Measurements from ENCODE around the gene UBL7. TPM values are rescaled to one million over a fixed set of nuclear protein-coding genes. Genes with fewer than 3 reads are reported as not detected.
A peak's percentile ranks its signal among the peaks of the same experiment; 100 is the strongest.

The UBL7 gene
- total and polyA plus RNA-seq, 8 donors: 2.0 to 131 (median 35.8) TPM

GRCh38 chr15:74428970-74429780, 31.8 kb downstream of the UBL7 start:
- Histone ChIP-seq H3K27me3 (peaks cover 0 to 46% (median 15%) of the 10 kb centered on the region in 3 donors), H3K27ac (peak overlapping the region in 1 of 5 donors; percentile 18), H3K36me3 (no peaks in the 10 kb centered on the region), H3K9me3 (no peaks in the 10 kb centered on the region), H3K4me3 (no peak overlapping the region), H3K4me1 (peaks cover 14 to 29% (median 18%) of the 10 kb centered on the region in 4 donors)
- intact Hi-C loops (cut with DNase I; ENCODE audit: low total_unique reads): no loop called here
- 82 to 90% (median 88%) methylated on average over 13 to 14 of the region's 14 CpGs for WGBS, 5 donors
- TF ChIP-seq POLR2AphosphoS5 (IDR thresholded peaks at IDR 0.05) (no peak), POLR2A (IDR thresholded peaks at IDR 0.05) (no peak), CTCF (IDR thresholded peaks at IDR 0.05) (no peak), EP300 (IDR thresholded peaks at IDR 0.05) (no peak)
- no peak for DNase-seq

GRCh38 chr15:74428442-74428787, 32.5 kb downstream of the UBL7 start:
- TF ChIP-seq POLR2A (IDR thresholded peaks at IDR 0.05) (no peak), EP300 (IDR thresholded peaks at IDR 0.05) (no peak), CTCF (IDR thresholded peaks at IDR 0.05) (no peak), POLR2AphosphoS5 (IDR thresholded peaks at IDR 0.05) (no peak)
- intact Hi-C loops (cut with DNase I; ENCODE audit: low total_unique reads): no loop called here
- Histone ChIP-seq H3K4me3 (no peak overlapping the region), H3K27me3 (peaks cover 0 to 44% (median 14%) of the 10 kb centered on the region in 3 donors), H3K27ac (peak overlapping the region in 1 of 5 donors; percentile 18), H3K4me1 (peaks cover 10 to 29% (median 12%) of the 10 kb centered on the region in 4 donors), H3K9me3 (no peaks in the 10 kb centered on the region), H3K36me3 (no peaks in the 10 kb centered on the region)
- 85 to 96% (median 91%) methylated on average over 5 of the region's 5 CpGs for WGBS, 5 donors
- DNase-seq: no peak

- Histone ChIP-seq H3K9me3 (no peaks in the 10 kb centered on the region), H3K4me3 (no peak overlapping the region), H3K27ac (no peak overlapping the region), H3K36me3 (no peaks in the 10 kb centered on the region), H3K4me1 (peaks cover 4 to 23% (median 6%) of the 10 kb centered on the region in 4 donors), H3K27me3 (peaks cover 0 to 38% (median 8%) of the 10 kb centered on the region in 3 donors)
- no peak for TF ChIP-seq POLR2AphosphoS5 (IDR thresholded peaks at IDR 0.05)
- no peak for TF ChIP-seq POLR2A (IDR thresholded peaks at IDR 0.05)
- no peak for TF ChIP-seq EP300 (IDR thresholded peaks at IDR 0.05)
- TF ChIP-seq CTCF (IDR thresholded peaks at IDR 0.05): no peak
- 78 to 86% (median 81%) methylated on average over 8 to 9 of the region's 9 CpGs for WGBS, 5 donors
- intact Hi-C loops (cut with DNase I; ENCODE audit: low total_unique reads): no loop called here
- no peak for DNase-seq
Measured at GRCh38 chr15:74427607-74428441, 33.1 kb downstream of the UBL7 start.
